GM12878 (cell line): ENCODE measurements around the gene TMEM235.

Source experiments
- E4F1 ChIP-seq: fragments of 450-650 bp; IDR thresholded peaks from 2 replicates; pipeline ENCODE4 v1.6.1; 2018; ENCODE audit warnings: borderline replicate concordance, mild to moderate bottlenecking; ENCODE audit not compliant: partially characterized antibody
- EGR1 ChIP-seq, 2 experiments: IDR thresholded peaks; 1 replicate in 1 of 2; 2 replicates in 1 of 2; pipeline ENCODE4 v1.6.1; 2011 to 2012; ENCODE audit warnings: low read depth in 2 of 2, low read length in 2 of 2, borderline replicate concordance in 1 of 2, mild to moderate bottlenecking in 1 of 2, moderate library complexity in 1 of 2
- FOXM1 ChIP-seq: IDR thresholded peaks from 2 replicates; pipeline ENCODE4 v1.6.1; 2012; ENCODE audit warnings: low read depth, mild to moderate bottlenecking, inconsistent platforms, low read length, moderate library complexity
- MAX ChIP-seq: IDR thresholded peaks from 2 replicates; pipeline ENCODE4 v1.6.1; 2012; ENCODE audit warnings: low read depth, low read length, improper control_type of control experiment
- NR2C2 ChIP-seq: IDR thresholded peaks from 2 replicates; pipeline ENCODE4 v1.6.1; 2011; ENCODE audit warnings: borderline replicate concordance, low read depth; ENCODE audit not compliant: control insufficient read depth, insufficient read length
- POLR2A ChIP-seq: IDR thresholded peaks from 2 replicates; pipeline ENCODE4 v1.6.1; 2011; ENCODE audit warnings: low read depth, mild to moderate bottlenecking, low read length
- RAD21 ChIP-seq: IDR thresholded peaks from 2 replicates; pipeline ENCODE4 v1.6.1; 2011; ENCODE audit warnings: mild to moderate bottlenecking, low read depth, low read length, moderate library complexity; ENCODE audit not compliant: insufficient read depth
- ZBTB33 ChIP-seq: fragments of 450-650 bp; IDR thresholded peaks from 2 replicates; pipeline ENCODE4 v1.6.1; 2017; ENCODE audit warnings: mild to moderate bottlenecking
- ZNF207 ChIP-seq: fragments of 450-650 bp; IDR thresholded peaks from 2 replicates; pipeline ENCODE4 v1.6.1; 2014; ENCODE audit warnings: antibody characterized with exemption, mild to moderate bottlenecking, borderline replicate concordance
- ZNF274 ChIP-seq: IDR thresholded peaks from one replicate; pipeline ENCODE4 v1.8.0; 2011; ENCODE audit not compliant: insufficient read length, insufficient read depth
- TF ChIP-seq, protein P1 (sequence below), 3 experiments: IDR thresholded peaks in 2 of 3; conservative IDR thresholded peaks in 1 of 3; 2 replicates each; pipeline ENCODE4 v1.5.1; 2011; ENCODE audit warnings: low read depth in 3 of 3, low read length in 3 of 3, mild to moderate bottlenecking in 3 of 3, control low read depth in 2 of 3, moderate library complexity in 2 of 3, inconsistent platforms in 1 of 3, mixed read lengths in 1 of 3; ENCODE audit not compliant: control insufficient read depth in 2 of 3, insufficient read depth in 1 of 3; ENCODE audit errors: extremely low read depth in 1 of 3

DNA sequence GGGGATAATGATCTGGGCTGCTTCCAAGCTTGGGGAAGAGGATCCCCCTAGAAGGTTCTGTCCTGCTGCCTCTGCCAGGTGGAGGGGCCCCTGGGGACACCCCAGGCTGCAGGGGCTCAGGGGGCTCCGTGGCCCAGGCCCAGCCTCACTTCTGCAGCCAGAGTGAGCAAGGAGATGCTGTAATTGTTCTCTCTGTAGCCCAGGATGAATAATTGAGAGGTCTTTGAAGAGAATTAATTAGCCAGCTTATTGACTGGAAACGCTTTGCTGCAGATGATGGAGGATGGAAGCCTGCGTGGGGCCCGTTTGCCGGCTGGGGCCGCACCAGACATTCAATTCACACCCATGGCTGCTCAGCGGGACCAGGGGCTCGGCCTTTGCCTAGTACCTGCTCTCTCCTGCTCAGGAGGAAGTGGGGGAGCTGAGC lies 38.5 kb downstream of the TMEM235 start:
- TF ChIP-seq RAD21 (no peak), ZNF274 (no peak), EGR1 (IDR thresholded peaks at IDR 0.05; ENCODE audit: borderline replicate concordance in 1 of 2, low read depth in 2 of 2, low read length in 2 of 2) (no peak), MAX (no peak), ZNF207 (no peak), NR2C2 (no peak), E4F1 (no peak), POLR2A (no peak), ZBTB33 (no peak), FOXM1 (no peak)
- TF ChIP-seq, protein P1, sequence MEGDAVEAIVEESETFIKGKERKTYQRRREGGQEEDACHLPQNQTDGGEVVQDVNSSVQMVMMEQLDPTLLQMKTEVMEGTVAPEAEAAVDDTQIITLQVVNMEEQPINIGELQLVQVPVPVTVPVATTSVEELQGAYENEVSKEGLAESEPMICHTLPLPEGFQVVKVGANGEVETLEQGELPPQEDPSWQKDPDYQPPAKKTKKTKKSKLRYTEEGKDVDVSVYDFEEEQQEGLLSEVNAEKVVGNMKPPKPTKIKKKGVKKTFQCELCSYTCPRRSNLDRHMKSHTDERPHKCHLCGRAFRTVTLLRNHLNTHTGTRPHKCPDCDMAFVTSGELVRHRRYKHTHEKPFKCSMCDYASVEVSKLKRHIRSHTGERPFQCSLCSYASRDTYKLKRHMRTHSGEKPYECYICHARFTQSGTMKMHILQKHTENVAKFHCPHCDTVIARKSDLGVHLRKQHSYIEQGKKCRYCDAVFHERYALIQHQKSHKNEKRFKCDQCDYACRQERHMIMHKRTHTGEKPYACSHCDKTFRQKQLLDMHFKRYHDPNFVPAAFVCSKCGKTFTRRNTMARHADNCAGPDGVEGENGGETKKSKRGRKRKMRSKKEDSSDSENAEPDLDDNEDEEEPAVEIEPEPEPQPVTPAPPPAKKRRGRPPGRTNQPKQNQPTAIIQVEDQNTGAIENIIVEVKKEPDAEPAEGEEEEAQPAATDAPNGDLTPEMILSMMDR (IDR thresholded peaks at IDR 0.05 in 2 of 3, conservative IDR thresholded peaks at IDR 0.05 in 1 of 3; ENCODE audit: control insufficient read depth in 2 of 3, extremely low read depth in 1 of 3, insufficient read depth in 1 of 3, low read depth in 3 of 3, low read length in 3 of 3), result no peak
